ENCODE measurements around the gene CLCN2. TPM values are rescaled to one million over a fixed set of nuclear protein-coding genes. Genes with fewer than 3 reads are reported as not detected.

The CLCN2 gene
- total RNA-seq (2014; rRNA removed): 4.4 and 5.9 TPM in 2 replicates
- 1.5 TPM for polyA plus RNA-seq (2012)

DNA sequence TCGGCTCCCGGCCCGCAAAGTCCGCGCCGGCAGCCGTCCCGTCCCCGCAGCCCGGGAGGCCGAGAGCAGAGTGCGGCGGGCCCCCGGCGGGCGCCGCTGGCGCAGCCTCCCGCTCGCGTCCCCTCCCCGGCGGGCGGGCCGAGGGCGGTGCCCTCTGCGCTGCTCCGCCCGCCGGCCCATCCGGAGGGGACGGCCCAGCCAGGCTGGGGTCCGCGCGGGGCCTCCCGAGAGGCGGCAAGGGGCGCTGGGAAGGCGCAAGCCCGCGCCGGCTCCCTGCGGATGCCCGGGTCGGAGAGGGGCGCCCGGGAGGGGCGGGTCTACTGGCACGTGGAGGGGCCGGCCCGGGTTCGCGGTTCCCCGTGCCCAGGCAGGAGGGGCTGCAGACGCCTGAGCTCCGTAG, at the start of gene CLCN2, which contains the start of gene POLR2H:
Gene CLCN2, minus strand, starts transcription at position 74 of the 400 bp plus-strand sequence. CDS start 126 bp downstream, outside the sequence.
Gene POLR2H, plus strand, starts transcription at position 179 of the 400 bp plus-strand sequence. CDS start 1,783 bp downstream, outside the sequence.
- DNase-seq (ENCODE audit: low read depth): peak; percentile 60

DNA sequence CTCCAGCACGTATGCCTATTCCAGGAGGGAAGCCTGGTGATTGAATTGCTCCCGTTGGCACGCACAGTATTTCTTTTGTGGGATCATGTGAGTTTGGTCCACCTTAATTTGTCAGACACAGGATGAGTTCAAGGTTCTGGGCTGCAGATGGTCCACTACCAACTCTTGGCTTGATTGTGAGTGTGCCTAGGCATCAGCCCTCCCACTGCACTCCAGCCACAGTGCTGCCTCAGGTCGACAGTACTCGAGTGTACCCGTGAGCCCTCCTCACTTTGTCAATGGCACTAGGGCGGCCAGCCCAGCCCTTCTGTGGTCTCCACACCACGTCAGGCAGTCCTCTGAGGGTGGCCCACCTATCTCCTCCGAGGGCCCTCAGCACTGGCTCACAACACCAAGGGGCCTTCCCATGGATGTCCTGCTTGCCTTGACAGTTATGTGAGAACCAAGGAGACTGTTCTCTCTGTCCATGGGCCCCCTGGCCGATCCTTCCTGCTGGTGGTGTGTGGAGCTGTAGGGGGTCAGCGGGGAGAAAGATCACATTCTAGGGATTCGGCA, 48.6 kb upstream of the CLCN2 start:
- DNase-seq (ENCODE audit: low read depth): no peak

DNA sequence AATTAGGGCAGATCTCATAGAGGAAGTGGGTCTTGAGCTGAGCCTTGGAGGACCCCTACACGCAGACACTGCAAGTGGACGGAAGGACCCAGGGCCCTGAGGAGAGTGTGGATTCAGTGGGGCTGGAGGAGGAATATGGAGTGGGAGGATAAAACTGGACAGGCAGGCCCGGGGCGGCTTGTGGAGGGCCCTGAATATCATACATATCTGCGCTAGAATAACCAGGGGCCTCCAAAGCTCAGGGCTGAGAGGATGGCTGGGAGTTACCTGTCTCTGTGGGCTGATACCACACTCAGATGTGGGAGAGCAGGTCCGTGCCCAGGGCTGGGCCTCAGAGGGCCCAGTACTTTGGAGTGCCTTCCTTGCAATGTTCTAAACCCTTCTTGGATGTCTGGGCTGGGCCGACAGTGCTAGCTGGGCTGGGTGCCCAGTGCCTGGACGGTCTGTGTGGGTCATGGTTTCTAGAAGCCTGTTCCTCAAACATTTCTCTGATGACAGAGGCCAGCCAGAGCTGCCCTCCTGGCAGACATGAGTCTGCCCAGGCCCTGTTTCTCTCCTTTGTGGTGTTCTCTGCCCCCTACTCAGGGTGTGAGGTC, 48.0 kb upstream of the CLCN2 start:
- DNase-seq (ENCODE audit: low read depth): no peak

DNA sequence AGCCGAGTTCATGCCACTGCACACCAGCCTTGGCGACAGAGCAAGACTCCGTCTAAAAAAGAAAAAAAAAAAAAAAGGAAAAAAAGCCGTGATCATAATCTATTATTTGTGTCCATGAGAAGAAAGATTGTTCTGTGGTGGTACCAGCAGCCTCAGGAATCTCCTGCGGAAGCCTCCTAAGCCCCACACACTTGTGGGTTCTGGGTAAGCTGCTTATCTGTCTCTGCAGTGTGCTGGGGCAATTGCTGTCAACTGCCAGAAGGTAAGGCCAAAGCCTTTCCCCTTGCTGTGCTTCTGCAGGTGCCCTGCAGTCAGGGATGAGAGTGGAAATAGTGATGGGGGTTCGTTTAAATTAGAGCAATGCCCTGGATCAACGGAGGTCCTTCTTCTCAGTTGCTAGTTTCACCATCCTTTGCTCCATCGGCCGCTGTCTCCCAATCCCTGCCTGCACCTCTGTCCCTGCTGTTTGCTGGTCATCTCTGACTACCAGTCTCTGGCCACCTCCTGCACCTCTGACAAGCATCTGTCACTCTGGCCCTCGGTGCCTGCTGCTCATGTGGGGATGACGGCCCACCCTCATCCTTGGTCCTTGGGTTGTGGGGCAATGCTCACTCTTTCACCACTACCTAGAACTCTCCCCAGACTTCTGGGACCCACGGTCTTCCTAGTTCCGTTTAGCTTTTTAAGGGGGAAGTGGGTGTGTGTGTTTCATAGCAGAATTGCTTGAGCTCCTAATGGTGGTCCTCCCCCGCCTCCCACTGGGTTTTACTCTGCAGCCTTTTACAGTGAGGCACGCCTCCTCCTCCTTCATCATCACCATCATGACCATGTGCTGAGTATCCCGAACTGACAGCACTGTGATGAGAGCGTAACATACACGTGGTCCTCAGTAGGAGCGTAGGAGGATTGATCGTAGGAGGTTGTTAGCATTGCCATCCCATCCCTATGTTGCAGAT, 43.9 kb upstream of the CLCN2 start:
- DNase-seq (ENCODE audit: low read depth): no peak

DNA sequence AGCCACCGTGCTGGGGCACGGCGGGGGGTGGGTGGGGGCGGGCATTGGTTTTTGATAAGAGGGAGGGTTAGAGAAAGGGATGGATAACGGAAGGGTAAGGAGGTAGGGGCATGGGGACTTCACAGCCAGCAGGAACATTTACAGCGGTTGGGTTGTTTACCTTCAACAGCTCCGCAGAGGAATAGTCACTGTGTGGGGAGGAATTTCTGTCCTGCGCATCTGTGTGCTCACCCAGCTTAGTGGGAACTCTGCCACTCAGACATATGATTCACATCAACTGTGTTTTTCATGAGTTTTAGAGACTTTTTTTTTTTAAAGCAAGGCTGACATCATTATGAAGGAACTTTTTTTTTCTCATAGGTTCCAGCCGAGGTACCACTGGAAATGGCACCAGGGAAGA, 38.0 kb upstream of the CLCN2 start:
- DNase-seq (ENCODE audit: low read depth): peak; percentile 71

DNA sequence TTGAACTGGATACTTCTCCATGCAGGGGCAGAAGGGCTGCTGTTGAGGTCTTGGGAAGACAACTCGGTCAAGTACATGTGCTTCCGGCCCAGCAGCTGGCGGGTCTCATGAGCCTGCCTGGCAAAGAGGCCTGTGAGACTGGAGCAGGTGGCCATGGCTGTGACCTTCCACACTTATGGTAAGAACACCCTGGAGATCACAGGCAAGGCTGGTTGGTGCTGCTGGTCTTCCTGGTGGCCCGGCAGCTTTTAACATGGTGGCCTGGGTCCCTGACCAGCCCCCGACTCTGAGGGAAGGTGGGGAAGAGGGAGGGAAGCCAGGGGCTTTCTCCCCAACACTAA, 33.9 kb upstream of the CLCN2 start:
- DNase-seq (ENCODE audit: low read depth): peak; percentile 38

DNA sequence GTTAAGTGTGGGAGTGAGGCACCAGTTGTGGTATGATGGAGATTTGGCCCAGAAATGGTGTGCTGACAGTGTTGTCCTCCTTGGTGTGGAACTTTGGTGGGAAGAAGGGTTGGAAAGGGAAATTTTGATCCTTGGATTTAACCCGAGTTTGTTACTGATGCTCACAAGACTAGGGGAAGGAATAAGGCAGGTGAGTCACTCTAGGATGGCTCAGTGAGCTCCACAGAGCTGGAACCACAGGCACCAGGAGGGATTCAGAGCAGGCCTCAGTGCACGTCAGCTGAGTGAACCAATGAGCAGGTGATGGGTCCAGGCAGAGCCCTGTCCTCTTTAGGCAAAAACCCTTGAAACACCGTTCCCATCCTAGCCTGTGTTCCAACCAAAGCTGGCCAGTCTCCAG, 29.9 kb upstream of the CLCN2 start:
- DNase-seq (ENCODE audit: low read depth): no peak

DNA sequence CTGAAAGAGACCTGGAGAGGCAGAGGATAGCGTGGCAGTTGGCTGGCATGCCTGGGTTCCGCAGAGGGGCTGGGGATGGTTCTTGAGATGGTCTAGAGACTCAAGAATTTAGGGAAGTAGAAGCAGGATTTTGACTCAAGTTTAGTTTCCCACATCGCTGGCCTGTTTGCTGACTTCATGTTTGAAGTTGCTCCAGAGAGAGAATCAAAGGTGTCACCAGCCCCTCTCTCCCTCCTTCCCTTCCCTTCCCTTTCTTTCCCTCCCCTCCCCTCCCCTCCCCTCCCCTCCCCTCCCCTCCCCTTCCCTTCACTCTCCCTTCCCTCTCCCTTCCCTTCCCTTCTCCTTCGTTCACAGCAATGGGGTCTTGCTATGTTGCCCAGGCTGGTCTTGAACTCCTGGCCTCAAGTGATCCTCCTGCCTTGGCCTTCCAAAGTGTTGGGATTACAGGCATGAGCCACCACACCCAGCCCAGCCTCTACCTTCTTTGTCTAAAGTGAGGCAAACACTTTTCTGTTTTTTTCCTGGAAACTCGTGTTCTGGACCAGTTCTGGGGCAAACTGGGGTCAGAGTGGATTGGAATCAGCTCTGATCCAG, 28.6 kb upstream of the CLCN2 start:
- no peak for DNase-seq (ENCODE audit: low read depth)

DNA sequence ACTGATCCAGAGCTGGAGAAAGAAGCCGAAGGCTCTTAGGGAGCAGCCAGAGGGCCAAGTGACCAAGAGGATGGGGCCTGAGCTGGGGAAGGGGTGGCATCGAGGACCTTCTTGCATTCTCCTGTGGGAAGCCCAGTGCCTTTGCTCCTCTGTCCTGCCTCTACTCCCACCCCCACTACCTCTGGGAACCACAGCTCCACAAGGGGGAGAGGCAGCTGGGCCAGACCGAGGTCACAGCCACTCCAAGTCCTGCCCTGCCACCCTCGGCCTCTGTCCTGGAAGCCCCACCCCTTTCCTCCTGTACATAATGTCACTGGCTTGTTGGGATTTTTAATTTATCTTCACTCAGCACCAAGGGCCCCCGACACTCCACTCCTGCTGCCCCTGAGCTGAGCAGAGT, 28.0 kb upstream of the CLCN2 start:
- no peak for DNase-seq (ENCODE audit: low read depth)

DNA sequence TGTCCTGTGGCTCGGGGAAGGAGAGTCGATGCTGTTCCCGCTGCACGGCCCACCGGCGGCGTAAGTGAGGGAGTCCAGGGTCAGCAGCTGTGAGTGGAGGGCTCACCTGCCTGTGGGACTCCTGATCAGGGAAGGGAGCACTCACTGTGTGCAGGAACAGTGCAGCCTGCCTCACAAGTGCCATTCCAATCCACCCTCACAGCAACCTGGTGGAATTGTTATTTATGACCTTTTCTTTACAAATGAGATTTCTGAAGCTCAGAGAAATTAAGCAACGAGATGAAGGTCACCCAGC, 27.5 kb upstream of the CLCN2 start:
- DNase-seq (ENCODE audit: low read depth): no peak

DNA sequence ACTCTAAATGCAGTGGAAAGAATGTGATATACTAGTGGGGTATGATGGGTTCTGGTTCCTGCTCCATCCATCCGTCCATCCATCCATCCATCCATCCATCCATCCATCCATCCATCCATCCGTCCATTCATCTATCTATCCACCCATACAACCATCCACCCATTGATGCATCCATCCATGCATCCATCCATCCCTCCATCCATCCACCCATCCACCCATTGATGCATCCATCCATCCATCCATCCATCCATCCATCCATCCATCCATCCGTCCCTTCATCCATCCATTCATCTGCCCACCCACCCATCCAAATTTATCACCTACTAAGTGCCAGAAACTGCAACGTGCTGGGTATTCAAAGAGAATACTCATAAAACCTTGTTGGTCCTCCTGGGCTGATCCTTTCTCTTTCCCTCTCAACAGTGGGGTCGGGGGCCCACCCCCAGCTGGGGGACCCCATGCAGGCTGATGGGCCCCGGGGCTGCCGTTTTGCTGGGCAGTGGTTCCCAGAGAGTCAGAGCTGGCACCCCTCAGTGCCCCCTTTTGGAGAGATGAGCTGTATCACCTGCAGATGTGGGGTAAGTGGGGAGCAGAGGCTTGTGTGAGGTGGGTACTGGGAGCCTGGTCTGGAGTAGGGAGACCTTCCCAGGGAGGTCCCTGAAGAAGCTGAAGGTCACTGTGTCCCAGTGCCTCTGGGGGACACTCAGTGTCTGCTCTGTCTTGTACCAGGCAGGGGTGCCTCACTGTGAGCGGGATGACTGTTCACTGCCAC, 26.9 kb upstream of the CLCN2 start:
- DNase-seq (ENCODE audit: low read depth): no peak

DNA sequence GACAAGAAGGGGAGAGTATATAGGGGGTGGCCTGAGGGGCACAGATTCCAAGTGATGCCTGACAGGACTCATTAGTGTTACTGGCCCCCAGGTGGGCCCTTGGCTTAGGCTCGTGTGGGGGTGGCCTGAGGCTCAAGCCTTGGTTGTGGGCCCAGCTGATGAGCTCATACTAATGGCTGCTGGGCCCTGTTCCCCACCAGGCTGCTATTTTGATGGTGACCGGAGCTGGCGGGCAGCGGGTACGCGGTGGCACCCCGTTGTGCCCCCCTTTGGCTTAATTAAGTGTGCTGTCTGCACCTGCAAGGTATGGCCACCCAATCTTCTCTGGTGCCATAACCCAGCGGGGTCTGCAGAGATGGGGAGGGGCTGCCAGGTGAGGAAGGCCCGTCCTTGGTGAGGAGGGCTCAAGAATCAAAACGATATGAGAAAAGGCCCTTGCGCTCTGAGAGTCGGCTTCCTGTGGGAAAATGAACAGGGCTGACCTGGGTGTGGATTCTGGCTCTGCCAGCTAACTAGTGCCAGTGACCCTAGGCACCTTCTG, 25.8 kb upstream of the CLCN2 start:
- DNase-seq (ENCODE audit: low read depth): no peak

DNA sequence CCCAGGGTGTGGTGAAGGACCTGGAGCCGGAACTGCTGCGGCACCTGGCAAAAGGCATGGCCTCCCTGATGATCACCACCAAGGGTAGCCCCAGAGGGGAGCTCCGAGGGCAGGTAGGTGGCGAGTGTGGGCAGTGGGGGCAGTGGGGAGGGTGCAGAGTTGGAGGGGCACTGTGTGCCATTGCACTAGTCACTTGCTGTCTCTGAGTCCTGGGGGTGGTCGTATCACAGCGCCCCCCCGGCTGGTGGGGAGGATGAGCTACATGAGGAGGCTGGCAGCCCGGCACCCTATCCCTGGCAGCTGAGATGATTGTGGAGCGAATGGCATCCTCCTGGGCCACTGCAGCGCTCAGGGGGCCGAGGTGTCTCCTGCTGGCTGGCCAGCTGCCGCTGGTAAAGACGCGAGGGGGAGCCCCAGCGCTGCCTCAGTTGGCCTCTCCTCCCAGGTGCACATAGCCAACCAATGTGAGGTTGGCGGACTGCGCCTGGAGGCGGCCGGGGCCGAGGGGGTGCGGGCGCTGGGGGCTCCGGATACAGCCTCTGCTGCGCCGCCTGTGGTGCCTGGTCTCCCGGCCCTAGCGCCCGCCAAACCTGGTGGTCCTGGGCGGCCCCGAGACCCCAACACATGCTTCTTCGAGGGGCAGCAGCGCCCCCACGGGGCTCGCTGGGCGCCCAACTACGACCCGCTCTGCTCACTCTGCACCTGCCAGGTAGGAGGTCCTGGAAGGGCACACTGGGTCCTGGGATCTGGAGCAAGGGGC, 24.8 kb upstream of the CLCN2 start:
- no peak for DNase-seq (ENCODE audit: low read depth)

DNA sequence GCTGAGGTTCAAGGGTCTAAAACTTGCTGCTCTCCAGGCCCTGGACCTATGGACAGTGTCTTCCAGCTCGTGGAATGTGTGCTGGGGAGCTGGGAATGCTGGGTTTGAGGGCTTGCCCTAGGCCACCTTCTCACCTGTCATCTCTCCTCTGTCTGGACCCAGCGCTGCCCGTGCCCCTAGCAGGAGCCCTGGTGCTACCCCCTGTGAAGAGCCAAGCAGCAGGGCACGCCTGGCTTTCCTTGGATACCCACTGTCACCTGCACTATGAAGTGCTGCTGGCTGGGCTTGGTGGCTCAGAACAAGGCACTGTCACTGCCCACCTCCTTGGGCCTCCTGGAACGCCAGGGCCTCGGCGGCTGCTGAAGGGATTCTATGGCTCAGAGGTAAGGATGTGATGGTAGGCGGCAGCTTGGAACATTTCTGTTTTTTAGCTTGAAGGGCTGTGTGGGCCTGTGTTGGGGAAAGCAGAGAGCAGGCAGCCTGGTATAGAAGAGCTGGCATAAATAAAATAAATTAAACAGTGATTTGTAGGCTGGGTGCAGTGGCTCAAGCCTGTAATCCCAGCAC, 23.5 kb upstream of the CLCN2 start:
- no peak for DNase-seq (ENCODE audit: low read depth)

DNA sequence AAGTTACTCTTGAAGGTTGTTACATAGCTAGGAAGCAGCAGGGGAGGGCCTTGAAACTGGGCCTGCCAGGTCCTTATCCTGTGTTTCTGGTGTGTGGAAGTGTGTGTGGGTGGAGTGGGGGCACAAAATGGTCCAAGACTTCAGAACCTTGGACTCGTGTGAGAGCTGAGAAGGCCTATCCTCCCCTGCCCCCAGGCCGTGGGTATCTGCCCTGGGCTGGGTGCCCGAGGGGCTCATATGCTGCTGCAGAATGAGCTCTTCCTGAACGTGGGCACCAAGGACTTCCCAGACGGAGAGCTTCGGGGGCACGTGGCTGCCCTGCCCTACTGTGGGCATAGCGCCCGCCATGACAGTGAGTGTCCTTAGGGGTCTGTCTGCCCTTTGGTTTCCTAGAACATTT, 22.9 kb upstream of the CLCN2 start:
- DNase-seq (ENCODE audit: low read depth): no peak

DNA sequence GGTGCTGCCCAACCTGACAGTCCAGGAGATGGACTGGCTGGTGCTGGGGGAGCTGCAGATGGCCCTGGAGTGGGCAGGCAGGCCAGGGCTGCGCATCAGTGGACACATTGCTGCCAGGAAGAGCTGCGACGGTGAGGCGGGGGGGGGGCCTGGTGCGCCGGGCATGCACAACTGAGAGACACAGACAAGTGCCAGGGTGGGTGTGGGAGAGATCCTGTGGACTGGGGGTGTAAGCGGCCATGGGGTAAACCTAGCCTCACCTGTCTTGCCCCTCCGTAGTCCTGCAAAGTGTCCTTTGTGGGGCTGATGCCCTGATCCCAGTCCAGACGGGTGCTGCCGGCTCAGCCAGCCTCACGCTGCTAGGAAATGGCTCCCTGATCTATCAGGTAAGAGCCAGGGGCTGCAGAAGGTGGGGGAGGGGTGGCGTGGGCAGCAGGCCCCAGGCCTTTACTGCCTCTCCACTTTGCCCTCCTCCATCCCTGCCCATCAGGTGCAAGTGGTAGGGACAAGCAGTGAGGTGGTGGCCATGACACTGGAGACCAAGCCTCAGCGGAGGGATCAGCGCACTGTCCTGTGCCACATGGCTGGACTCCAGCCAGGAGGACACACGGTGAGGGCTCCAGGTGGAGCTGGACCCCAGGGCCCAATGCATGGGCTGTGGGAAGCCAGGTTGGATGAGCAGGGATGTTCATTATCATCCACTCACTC, 21.8 kb upstream of the CLCN2 start:
- DNase-seq (ENCODE audit: low read depth): no peak

DNA sequence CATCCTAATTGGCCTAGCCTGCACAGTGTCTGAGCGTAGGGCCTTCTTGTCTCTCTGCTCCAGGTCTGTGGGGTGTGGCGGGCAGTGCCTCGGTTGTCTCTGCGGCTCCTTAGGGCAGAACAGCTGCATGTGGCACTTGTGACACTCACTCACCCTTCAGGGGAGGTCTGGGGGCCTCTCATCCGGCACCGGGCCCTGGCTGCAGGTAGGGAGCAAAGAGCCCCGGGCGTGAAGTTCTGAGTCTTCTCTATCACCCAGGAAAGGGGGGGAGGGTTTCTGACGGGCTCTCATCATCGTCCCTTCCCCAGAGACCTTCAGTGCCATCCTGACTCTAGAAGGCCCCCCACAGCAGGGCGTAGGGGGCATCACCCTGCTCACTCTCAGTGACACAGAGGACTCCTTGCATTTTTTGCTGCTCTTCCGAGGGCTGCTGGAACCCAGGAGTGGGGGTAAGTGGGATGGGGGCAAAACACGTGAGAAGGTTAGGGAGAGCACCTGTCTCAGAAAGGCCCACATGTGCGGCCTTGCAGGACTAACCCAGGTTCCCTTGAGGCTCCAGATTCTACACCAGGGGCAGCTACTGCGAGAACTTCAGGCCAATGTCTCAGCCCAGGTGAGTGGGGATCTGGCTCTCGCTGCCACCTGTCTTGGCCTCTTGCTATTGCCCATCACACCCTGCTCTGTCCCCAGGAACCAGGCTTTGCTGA, 21.1 kb upstream of the CLCN2 start:
- DNase-seq (ENCODE audit: low read depth): no peak

DNA sequence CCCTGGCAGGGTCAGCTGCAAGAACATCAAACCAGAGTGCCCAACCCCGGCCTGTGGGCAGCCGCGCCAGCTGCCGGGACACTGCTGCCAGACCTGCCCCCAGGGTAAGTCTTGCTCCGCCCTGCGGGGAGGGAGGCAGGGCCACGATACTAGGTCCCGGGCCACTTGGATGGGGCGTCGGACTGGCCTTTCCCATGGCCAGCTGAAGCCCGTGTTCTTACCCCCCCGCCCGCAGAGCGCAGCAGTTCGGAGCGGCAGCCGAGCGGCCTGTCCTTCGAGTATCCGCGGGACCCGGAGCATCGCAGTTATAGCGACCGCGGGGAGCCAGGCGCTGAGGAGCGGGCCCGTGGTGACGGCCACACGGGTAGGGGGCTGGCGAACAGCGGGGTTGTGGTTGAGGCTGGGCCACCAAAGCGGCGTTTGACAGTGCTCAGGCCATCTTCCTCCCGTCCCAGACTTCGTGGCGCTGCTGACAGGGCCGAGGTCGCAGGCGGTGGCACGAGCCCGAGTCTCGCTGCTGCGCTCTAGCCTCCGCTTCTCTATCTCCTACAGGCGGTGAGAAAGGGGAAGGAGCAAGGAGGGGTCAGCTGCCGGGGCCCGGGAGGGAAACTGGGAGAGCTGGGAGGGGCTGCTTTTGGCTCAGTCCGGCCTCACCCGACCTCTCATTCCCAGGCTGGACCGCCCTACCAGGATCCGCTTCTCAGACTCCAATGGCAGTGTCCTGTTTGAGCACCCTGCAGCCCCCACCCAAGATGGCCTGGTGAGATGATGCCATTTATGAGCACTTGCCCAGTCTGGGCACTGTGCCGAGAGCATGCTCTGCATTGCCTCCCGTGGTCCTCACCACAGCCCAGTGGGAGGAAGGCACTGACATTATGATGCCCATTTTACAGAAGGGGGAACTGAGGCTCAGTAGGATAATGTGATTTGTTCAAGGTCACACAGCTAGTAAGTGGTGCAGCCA, 20.1 kb upstream of the CLCN2 start:
- DNase-seq (ENCODE audit: low read depth): no peak
